NCI-H1930 (cell line): ENCODE results near the gene KBTBD4.
A peak's percentile ranks its signal among the peaks of the same experiment; 100 is the strongest.

Experiments
- DNase-seq, 2 experiments: peaks; one replicate each; lab custom pipeline; 2025; lab: John Stamatoyannopoulos, UW

KBTBD4 gene

DNA sequence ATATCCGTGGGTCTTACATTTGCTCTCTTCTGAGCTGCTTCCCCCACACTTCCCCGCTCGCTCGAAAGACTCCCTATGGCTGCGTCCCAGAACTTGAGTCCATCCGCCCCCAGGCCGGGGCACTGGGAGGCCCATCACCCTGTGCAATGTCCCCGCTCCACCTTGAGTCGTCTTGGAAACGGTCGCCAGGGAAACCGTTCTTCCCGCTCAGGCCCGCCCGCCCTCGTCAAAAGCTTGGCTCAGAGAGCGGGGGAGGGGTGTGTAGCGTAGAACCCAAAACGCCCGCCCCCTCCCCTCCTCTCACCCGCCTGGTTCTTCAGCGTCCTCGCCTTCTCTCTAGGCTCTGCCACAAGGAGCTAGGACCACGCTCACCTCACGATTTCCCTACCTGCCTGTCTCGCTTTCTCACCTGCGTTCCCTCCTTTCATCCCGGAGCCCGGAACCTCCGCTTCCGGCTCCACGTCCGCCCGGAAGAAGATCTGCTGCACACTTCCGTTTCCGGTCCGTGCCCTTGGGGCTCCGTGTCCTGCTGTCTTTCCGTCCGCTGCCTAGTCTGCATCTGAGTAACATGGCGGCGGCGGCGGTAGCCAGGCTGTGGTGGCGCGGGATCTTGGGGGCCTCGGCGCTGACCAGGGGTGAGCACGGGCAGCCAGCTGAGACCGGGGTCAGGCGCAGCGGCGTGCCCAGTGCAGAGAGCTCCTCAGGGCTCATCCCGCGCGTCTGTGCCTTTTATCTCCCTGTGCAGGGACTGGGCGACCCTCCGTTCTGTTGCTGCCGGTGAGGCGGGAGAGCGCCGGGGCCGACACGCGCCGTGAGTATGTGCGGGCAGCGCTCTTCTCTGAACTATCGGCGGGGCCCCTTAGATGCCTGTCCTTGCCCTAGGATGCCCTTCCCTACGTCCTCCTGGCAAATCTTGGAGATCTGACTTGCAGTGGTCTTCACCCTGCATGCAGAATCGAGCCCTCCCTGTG, at the start of gene KBTBD4, which contains the start of gene NDUFS3:
Gene KBTBD4, minus strand, starts transcription at position 447 of the 971 bp plus-strand sequence. Its CDS starts 19 bp downstream, at position 428.
Gene NDUFS3, plus strand, starts transcription at position 551 of the 971 bp plus-strand sequence. Its CDS starts 18 bp downstream, at position 569.
- peak; percentile 90 to 95 for DNase-seq

DNA sequence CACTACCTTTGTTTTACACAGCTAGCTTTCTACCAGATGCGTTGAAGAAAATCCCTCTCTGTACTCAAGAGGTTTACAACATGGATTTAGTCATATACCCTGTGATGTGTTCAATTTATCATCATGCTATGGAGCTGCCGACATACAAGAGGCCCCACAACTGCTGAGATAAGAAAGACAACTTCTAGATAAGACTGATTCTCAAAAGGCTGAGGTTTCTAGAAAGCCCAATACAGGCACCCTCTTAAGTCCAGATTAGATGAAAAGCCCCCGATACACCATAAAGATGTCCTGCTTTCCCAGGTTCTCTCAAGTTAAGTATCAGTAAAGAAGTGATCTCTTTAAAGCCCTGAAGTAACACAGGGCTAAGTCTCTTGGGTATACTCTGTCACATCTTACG, 49.3 kb upstream of the KBTBD4 start:
- DNase-seq = no peak

DNA sequence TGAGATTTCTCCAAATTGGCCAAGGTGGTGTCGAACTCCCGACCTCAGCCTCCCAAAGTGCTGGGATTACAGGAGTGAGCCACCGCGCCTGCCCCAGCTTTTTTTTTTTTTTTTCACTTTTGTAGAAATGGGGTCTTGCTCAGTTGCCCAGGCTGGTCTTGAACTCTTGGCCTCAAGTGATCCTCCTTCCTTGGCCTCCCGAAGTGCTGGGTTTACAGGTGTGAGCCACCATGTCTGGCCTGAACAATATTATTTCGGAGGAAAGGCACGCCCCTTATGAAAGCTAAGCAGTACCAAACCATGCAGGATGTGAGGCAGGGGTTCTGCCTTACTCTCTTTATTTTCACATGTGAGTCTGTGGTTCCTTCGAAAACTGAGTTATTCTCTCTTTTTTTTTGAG, 47.5 kb upstream of the KBTBD4 start:
- no peak for DNase-seq

DNA sequence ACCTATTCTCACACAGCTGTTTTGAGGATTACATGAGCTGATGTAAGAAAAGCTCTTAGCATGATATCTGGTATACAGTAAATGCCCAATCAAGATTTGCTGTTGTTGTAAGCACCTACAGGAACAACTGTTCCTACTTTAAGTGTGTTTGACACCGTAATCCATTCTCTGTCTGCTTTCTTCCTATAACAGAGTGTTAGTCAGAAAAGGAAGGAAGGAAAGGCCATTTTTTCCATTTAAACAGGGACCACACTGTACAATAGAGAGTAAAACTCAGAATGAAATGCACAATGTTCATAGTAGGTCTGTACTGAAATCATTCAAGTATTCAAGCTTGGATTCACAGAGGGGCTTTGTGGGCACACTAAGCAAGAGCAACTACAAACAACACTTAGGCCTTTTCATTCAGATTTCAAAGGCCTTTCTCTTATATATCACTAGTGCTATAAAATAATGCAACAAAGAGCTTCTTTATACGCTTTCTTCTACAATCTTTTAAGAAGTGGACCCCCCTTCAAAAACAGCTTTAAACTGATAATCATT, 42.1 kb upstream of the KBTBD4 start:
- no peak for DNase-seq

DNA sequence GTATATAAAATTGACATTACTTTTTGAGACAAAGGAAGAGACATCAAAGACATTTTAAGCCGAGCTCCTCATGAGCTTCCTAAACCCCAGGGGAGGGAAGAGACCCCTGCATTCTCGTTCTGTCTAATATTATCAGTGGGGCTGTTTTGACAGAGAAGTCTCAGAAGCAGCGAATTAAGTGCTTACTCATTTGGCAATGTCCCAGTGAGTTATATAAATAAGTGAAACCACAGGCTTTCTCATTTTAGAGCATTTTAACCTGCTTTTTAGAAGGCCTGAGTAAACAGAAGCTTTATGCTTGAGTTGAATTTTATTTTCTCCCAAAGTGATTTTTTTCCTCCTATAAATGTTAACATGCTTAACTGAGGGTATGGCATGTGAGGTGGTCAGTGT, 38.6 kb upstream of the KBTBD4 start:
- DNase-seq = no peak

DNA sequence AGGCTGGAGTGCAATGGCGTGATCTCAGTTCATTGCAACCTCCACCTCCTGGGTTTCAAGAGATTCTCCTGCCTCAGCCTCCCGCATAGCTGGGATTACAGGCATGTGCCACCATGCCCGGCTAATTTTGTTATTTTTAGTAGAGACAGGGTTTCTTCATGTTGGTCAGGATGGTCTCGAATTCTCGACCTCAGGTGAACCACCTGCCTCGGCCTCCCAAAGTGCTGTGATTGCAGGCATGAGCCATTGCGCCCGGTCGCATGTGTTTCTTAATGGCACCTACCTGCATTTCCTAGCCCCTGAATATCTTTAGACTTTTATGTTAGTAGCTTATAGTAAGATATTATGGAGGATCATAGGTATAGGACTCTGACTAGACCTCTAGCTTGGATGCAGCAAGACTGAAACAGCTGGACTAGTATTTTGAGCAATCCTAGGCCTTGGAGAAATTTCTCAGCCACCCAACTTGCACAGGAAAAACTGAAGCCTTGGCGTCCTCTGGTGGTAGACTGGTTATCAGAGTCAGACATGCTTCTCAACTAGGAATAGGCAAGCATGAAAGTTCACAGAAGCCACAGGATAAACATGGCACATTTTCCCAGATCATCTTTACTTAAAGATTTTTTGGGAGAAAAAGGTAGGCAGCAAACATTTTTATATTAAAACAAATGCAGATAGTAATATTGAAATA, 38.1 kb upstream of the KBTBD4 start:
- DNase-seq = peak; percentile 15 to 55

DNA sequence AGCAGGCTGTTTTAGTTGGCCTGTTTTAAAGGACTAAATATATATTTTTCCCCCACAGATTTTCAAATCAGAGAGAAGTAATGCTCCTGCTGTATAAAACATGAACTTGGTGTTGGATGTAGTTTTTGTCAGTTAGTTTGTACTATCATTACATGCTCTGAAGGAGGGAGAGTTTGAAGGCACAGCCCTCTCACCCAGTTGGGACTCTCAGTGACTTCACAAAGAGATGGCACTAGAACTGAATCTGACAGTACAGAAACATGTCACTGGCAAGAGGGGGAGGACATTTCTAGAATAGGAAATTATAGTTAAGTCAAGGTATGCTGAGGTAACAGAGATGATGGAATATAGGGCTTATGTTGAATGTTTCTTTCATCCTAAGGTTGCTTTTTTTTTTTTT, 36.5 kb upstream of the KBTBD4 start:
- no peak for DNase-seq

DNA sequence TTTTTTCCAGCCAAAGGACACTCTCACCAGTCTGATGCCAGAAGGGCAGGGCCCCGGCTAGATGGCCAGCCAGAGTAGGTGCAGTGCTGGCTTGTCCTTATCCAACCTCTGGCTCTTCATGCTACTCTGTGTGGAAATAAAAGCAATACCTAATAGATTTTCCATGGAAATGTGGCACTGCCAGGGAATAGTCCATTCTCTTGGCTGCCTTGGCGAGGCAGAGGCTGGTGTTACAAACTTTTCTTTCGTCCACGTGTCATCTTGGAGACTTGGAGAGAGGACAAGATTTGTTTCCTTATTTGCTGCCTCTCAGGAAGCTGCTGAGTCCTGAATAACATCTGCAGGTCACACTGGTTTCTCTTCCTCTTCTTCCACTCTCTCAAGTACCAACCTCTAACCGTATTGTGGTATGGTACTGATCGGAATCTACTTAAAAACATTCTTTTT, 32.6 kb upstream of the KBTBD4 start:
- no peak for DNase-seq

DNA sequence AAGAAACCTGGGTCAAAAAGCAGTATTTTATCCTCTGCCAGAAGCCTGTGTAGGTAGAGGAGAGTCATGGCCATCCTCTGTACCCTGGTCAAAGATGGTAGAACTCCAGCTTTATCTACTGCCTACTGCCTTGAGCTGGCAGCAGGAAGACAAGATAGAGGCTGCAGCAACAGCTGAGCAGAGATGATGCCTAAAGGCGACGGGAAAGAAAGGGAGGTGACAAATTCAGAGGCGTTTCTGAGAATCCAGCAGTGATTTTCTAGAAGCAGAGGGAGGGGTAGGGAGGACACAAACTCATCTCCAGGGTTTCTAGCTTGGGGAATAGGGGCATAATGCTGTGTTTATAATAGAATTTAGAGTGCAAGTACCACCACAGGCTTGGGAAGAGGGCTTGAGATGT, 30.9 kb upstream of the KBTBD4 start:
- no peak for DNase-seq

DNA sequence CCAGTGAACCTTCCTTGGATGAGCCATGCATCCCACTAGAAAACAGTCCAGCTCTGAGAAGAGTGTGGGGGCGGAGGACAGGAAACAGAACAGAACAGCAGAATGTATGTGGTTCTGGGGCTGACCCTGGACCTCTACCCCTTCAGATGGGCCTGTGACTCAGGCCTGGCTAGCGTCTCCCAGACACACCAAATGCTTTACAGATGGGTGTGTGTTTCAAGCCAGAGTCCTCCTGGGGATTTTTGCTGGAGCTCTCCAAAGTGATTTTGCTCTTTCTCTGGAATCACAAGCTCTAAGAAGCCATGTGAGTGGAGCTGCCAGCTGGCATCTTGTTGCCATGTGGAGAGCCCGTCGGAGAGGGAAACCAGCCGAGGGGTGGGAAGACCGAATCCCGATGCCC, 28.6 kb upstream of the KBTBD4 start:
- DNase-seq = no peak

DNA sequence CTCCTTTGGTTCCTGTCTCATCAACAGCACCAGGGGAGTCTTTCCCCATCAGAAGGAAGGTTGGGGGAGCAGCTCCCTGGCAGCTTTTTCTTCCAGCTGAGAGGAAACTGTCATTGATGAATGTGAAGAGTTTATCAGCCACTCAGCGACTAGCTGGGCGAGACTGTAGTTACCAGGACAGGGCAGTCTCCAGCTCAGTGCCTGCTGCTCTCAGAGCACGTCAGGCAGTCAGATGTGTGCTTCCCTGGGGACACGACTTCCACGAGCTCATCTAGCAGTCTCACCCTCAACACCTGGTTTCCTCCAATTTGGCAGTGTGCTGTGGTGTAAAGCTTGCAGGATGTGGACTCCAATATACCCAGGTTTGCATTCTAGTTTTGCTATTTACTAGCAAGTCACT, 28.0 kb upstream of the KBTBD4 start:
- DNase-seq = no peak

DNA sequence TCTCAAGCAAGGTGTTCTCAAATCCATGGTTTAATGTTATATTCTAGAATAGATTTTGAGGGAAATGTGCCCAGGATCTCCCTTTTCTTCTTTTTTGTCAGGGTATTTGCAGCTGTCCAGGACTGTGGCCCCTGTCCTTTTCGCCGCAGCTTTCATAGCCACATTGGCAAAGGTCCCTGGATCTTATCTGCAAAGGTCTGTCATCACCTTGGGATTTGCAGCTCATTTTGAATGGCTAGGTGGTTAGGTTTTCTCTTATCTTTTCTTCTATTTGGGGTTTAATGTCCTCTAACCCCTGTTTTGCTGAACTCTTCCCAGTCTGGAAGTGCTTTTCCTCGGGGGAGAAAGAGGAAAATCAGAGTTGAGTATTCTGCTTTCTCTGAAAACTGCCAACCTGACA, 27.2 kb upstream of the KBTBD4 start:
- no peak for DNase-seq

DNA sequence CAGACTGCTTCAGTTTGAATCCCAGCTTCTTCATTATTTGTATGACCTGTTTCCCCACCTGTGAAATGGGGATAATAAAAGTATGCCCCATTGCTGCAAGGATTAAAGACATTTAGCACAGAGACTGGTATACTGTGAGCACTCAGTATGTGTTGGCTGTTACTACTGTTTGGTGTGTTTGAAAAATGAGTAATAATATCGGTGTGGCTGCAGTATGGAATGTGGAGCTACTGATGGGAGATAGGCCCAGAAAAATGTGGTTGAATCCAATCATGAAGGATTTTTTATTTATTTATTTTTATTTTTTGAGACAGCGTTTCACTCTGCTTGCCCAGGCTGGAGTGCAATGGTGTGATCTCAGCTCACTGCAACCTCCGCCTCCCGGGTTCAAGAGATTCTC, 24.5 kb upstream of the KBTBD4 start:
- no peak for DNase-seq

DNA sequence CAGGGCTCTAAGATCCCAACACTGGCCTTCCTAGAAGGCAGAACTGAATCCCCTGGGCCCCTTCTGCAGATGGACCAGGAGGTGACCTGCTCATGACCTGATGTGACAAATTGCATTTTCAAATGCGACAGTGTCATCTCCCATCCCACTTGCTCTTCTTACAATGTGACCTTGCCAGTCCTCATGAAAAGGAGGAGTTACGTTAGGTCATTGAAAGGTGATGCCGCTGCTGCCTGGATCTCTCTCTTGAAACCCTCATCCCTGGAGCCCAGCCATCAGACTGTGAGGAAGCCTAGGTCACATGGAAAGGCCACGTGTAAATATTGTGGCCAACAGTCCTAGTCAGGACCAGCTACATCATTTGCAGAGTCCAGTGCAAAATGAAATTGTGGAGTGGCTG, 21.1 kb upstream of the KBTBD4 start:
- no peak for DNase-seq

DNA sequence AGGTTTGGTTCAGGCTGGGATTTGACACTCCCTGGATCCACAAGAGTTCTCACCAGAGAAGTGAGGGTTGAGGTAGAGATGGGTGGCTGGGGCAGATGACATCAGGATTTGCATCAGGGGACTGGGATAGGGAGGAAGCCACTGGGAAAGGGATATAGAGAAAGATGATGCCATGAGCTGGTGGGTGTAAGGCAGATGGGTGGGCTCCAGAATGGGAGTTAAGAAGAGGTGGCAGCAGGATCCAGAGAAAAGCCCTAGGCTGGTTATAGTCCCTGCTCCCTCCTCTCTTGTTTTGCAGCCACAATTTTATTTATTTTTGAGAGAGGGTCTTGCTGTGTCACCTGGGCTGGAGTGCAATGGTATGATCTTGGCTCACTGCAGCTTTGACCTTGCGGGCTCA, 17.2 kb upstream of the KBTBD4 start:
- DNase-seq = no peak

DNA sequence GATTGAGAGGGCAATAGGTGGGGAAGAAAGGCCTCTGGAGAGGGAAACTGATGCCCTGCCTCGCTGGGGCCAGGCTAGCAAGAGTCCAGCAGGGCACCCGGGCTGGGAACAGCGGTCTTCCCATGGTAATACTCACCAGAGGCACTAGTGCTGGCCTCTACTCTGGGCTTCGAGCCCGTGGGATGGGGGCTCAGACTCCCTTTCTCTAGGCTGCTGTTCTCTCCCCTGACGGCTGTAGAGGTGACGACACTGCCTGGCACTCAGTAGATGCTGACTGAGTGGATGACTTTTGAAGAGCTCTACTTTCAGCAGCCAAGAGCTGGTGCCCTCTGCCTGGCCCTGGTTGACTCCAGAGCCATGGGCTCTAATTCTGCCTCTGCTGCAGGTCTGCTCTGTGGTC, 16.3 kb upstream of the KBTBD4 start:
- no peak for DNase-seq

DNA sequence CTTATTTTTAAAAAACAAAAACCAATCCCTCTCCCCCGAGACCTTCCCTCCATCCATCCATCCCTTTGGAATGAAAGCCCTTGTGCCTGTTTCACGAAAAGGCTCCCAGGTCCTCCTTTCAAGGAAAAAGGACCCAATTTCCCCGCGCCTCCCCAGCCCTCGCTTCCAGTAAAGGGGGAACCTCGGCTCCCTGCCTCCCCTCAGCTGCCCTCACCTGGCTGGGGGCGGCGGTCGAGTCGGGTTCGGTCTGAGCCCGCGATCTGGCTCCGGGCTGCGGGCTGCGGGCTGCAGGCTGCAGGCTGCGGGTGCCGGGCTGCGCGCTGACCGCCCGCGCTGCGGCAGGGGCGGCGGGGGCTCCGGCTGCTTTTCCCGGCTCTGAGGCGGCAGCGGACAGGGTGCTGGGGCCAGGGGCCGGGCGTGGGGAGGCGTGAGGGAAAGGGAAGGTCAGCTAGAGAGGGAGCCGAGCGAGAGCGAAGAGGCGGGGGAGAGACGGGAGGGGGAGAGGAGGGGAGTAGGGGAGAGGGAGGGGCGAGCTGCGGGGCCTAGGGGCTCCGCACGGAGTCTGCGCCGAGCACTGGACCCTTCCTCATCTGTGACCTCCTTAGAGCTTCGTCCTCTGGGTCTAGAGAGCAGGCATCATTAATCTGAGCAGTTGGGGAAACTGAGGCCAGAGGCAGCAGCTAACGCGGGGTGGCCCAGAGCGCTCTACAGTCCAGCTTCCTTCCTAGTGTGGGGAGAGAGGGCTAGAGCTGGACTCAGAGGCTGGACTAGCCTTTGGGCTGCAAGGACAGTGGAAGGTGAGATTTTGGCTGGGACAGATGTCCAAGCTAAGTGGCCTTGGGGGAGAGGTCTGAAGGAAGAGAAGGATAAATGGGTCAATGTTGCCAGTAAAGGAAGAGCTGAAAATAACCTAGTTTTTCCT, 15.4 kb upstream of the KBTBD4 start, which contains the start of gene C1QTNF4:
Gene C1QTNF4, minus strand, starts transcription at position 478 of the 922 bp plus-strand sequence. CDS start 3,601 bp downstream, outside the sequence.
- no peak for DNase-seq

DNA sequence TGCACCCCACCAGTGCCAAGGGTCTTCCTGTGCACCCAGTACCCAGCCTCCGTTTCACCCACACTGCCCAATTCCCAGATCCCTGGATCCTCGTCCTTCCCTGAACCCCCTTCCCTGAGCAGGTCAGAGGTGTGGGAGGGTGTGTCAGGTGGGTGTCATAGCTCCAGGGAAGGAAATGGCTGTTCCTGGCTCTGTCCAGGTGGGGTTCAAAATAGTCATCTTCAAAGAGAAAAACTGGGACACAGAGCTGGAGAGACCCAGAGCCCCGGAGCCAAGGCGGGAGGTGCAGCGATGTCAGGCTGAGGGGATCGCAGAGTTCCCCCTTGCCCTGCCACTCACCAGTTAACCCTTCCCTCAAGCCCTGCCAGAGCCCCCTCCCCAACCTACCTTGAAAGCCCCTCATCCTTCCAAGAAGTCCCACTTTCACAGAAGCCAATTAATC, 14.7 kb upstream of the KBTBD4 start:
- no peak for DNase-seq

DNA sequence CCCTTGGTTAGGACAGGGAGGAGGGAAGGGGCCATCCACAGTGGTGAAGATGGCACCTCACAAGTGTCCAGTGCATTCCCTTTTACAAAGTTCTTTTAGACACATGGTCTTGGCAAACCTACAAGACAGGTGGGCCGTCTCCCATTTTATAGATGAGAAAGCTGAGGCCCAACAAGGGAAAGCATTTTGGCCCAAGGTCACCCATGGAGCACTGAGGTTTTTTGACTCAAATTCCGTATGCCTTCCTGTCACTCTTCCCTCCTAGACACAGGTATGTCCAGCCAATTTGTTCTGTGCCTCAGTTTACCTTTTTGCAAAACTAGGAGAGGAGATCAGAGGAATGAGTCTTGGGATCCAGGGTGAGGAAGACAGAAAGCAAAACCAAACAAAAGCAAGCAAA, 14.2 kb upstream of the KBTBD4 start:
- no peak for DNase-seq

DNA sequence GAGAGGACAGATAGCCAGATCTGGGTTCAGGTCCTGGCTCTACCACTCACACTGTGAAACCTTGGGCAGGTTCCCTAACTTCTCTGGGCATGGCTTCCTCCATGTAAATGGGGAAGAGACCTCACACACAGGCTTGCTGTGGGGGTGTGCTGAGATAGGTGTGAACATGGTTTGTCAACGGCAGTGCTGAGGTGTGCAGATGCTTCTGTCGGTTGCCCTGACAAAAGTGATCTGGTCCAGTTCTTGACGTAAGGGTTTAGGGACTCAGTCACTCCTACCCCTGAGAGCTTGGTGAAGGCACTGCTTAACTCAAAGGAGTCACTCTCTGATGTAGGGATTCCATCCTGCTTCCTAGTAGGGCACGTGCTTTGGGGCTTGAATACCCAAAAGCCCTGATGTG, 13.5 kb upstream of the KBTBD4 start:
- no peak for DNase-seq

DNA sequence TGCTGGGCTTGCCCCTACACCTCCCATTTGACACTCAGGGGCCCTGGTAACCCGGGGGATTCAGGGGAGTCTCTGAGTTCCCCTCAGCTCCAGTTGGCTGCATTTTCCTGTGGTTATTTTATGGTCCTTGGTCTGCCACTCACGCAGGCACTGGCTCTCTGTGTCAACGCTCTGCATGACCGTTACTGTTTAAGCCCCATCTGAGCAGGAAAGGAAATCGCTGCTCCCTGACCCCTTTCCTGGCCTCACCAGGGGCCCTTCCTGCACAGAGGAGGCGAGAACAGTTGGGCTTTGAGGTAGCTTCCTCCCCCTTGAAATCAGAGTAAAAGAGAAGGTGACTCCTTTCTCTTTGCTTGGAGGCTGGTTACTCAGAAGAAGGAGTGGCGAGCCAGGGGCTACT, 13.0 kb upstream of the KBTBD4 start:
- no peak for DNase-seq
